Ishikawa (cell line): ENCODE measurements around the gene PTTG1.

Source experiments
- CREB1 ChIP-seq: IDR thresholded peaks from 2 replicates; pipeline ENCODE4 v1.6.1; 2012; ENCODE audit warnings: low read depth
- EGR1 ChIP-seq: IDR thresholded peaks from 2 replicates; pipeline ENCODE4 v1.6.1; 2012
- EP300 ChIP-seq: IDR thresholded peaks from 2 replicates; pipeline ENCODE4 v1.6.1; 2012; ENCODE audit warnings: borderline replicate concordance
- RAD21 ChIP-seq: IDR thresholded peaks from 2 replicates; pipeline ENCODE4 v1.6.1; 2012; ENCODE audit warnings: low read depth
- REST ChIP-seq: IDR thresholded peaks from 2 replicates; pipeline ENCODE4 v1.6.1; 2012; ENCODE audit warnings: low read depth, mild to moderate bottlenecking
- TAF1 ChIP-seq: IDR thresholded peaks from 2 replicates; pipeline ENCODE4 v1.6.1; 2012; ENCODE audit warnings: low read depth, mild to moderate bottlenecking
- TCF12 ChIP-seq: IDR thresholded peaks from 2 replicates; pipeline ENCODE4 v1.6.1; 2012; ENCODE audit warnings: low read depth
- USF1 ChIP-seq: IDR thresholded peaks from 2 replicates; pipeline ENCODE4 v1.6.1; 2012
- YY1 ChIP-seq: IDR thresholded peaks from 2 replicates; pipeline ENCODE4 v1.6.1; 2012; ENCODE audit warnings: low read depth

GRCh38 chr5:160432196-160432595 is 10.5 kb downstream of the PTTG1 start:
- TF ChIP-seq TCF12 (no peak), CREB1 (no peak), REST (no peak), EP300 (no peak), USF1 (no peak), EGR1 (no peak), YY1 (no peak), TAF1 (no peak), RAD21 (no peak)
